ENCODE results near the gene DPEP1.

The DPEP1 gene

DNA sequence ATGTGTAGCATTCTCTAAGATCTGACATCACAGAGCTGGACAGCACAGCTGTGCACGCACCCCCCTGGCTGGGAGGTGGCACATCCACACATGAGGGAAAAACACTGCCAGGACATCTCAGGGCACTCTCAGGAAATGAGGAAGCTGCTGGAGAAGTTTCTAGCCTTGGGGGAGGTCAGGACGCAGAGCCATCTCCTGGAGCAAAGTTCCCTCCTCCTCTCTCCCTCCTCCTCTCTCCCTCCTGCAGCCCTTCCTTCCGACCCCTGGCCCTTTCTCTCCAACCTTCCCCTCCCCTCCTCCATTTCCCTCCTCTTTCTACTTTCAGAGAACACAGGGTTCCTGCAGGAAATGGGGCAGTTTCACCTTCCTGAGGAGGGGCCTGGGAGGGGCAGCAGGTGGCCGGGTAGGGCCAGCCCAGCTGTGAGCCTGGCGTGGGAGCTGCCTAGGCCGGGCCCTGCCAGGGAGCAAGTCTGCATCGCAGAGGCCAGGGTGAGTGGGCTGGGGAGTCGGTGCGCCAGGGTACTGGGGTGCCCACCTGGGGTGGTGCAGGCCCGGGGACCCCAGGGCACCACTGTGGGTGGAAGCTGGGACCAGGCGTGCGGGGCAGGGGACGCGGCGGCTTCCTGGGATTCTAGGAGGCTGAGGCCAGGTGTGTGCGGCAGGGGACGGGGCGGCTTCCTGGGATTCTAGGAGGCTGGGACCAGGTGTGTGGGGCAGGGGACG is at the start of gene DPEP1:
Gene DPEP1, plus strand, starts transcription at position 412 of the 723 bp plus-strand sequence. CDS start 16,769 bp downstream, outside the sequence.
- TF ChIP-seq, protein P1, sequence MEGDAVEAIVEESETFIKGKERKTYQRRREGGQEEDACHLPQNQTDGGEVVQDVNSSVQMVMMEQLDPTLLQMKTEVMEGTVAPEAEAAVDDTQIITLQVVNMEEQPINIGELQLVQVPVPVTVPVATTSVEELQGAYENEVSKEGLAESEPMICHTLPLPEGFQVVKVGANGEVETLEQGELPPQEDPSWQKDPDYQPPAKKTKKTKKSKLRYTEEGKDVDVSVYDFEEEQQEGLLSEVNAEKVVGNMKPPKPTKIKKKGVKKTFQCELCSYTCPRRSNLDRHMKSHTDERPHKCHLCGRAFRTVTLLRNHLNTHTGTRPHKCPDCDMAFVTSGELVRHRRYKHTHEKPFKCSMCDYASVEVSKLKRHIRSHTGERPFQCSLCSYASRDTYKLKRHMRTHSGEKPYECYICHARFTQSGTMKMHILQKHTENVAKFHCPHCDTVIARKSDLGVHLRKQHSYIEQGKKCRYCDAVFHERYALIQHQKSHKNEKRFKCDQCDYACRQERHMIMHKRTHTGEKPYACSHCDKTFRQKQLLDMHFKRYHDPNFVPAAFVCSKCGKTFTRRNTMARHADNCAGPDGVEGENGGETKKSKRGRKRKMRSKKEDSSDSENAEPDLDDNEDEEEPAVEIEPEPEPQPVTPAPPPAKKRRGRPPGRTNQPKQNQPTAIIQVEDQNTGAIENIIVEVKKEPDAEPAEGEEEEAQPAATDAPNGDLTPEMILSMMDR (IDR thresholded peaks at IDR 0.05; ENCODE audit: low read depth, low read length, missing control alignments) = no peak
- in situ Hi-C loops (cut with HindIII; ENCODE audit: low sequenced_read_pairs) = no loop called here
- no peak within 1 kb of the TSS for H3K4me3 ChIP-seq (ENCODE audit: low read depth, low read length)
- no peak for DNase-seq (ENCODE audit: low read depth)

DNA sequence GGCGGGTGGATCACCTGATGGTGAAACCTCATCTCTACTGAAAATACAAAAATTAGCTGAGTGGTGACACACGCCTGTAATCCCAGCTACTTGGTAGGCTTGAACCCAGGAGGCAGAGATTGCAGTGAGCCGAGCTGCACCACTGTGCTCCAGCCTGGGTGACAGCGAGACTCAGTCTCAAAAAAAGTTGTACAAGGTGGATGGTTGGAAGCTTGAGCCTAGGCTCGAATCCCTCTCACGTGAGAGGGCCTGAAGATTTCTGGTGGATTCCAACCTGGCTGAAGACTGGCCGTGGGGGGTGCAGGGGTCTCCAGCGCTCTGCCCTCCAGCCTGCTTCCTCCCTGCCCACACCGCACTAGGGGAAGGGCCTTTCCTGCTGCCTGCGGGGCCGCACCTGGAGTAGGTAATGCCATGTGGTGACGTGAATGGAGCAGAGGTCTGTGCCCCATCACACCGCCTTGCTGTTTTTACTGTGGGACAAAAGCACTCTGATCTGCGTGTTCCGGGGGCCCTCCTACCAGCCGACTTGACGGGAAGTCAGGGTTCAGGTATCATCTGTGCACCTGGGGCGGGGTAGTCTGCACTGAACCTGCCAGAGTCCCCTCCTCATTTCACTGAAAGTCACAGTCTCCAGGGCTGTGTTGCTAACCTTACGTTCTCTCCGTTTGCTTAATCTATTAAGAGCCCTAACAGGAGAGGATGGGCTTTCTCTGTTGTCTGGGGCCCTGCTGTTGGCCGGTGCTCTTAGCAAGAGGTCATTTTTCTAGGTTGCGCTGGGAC is 48.8 kb upstream of the DPEP1 start:
- TF ChIP-seq, protein P1 (IDR thresholded peaks at IDR 0.05; ENCODE audit: low read depth, low read length, missing control alignments) = no peak
- DNase-seq (ENCODE audit: low read depth) = no peak
- in situ Hi-C loops (cut with HindIII; ENCODE audit: low sequenced_read_pairs) = loop anchor here (5.0 kb wide), 1 partner anchor 123 kb away; the partner anchor contains the start of gene CDK10
- H3K4me3 ChIP-seq (ENCODE audit: low read depth, low read length) = no peak overlapping the region

DNA sequence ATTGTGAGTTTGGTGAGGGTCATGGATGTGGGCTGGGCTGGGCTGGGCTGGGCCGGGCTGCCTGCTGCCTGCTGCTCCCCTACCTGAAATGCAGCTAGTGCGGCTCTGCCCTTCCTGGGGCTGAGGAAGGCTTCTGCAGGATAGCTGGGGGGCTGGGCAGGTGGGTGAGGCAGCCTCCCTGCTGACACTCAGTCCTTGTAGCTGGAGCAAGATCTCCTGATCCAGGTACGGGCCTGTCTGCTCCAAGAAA is 48.3 kb upstream of the DPEP1 start:
- in situ Hi-C loops (cut with HindIII; ENCODE audit: low sequenced_read_pairs) = no loop called here
- no peak for DNase-seq (ENCODE audit: low read depth)
- H3K4me3 ChIP-seq (ENCODE audit: low read depth, low read length) = no peak overlapping the region
- TF ChIP-seq, protein P1 (IDR thresholded peaks at IDR 0.05; ENCODE audit: low read depth, low read length, missing control alignments) = no peak

DNA sequence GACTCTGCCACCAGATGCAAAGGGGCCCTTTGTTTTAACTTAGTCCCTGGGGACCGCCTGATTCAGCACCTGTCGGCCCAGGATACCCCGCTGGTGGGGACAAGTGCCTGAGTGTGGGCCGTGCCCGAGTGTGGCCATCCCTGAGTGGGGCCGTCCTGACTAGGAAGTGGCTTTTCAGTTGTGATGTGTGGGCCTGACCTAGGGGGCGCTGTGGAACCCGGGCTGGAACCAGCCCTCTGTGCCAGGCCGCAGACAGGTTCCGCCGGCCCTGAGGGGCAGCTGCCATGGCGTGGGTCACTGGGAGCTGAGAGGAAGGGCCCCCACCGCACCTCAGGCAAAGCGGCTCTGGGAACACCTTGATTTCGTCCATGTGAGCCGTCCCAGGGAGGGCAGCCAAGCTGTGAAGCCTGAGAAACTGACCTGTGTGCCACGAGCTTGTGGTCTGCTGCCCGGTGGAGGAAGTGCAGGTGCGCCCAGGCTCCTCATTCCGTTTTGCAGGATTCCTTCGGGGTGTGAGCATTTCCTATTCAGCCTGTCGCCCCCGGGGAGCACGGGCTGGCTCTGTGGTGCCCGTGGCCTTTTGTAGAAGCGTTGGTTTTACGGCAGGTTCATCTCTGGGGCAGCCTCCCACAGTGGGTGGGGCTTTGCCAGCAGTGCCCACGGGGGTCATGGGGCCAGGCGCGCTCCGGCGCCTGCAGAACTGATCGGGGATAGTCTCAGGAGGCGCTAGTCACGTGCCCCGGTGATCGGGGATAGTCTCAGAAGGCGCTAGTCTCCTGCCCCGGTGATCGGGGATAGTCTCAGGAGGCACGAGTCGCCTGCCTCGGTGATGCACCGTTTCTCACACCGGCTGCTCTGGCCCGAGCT is 47.7 kb upstream of the DPEP1 start:
- in situ Hi-C loops (cut with HindIII; ENCODE audit: low sequenced_read_pairs) = no loop called here
- no peak for DNase-seq (ENCODE audit: low read depth)
- peak overlapping the region; percentile 15 for H3K4me3 ChIP-seq (ENCODE audit: low read depth, low read length)
- TF ChIP-seq, protein P1 (IDR thresholded peaks at IDR 0.05; ENCODE audit: low read depth, low read length, missing control alignments) = peak; percentile 62

DNA sequence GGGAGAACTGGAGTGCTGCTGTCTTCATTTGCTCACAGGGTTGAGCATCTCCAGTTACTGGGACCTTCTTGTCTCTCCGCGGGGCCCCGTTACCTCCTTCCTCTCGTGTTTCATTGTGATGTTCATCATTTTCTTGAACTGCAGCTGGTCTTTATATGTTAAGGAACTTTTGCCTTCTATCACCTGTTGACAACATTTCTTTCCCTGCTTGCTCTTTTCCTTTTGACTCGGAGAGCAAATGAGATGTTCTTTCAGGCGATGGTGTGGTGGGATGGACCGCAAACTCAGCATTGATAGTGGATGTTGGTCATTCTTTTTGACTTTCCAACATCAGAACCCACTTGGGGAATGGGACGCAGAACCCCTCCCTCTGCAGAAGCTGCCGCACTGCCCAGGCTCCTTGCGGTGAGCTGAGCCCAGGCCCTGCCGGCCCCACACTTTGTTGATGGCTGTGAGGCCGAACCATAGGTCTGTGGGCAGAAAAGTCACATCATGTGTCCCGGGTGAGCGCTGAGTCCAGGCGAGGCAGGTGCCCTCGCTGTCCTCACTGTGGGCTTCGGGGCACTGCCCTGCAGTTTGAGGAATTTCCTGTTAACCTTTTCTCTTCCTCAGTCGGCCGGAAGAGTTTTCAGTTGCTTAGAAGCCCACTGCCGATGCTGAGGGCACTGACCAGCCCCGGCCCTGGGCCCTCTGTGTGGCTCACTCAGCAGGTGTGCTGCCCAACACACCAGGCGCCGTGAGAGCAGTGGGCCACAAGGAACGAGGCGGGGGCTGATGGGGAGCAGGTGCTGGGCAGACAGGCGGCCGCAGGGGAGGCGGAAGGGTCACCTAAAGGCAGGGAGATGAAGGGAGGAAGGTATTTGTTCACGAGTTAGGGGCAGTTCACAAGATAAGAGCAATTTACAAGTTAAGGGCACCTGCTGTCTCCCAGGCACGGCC is 45.5 kb upstream of the DPEP1 start:
- DNase-seq (ENCODE audit: low read depth) = no peak
- no peak overlapping the region for H3K4me3 ChIP-seq (ENCODE audit: low read depth, low read length)
- in situ Hi-C loops (cut with HindIII; ENCODE audit: low sequenced_read_pairs) = no loop called here
- TF ChIP-seq, protein P1 (IDR thresholded peaks at IDR 0.05; ENCODE audit: low read depth, low read length, missing control alignments) = no peak

Data from astrocyte of the cerebellum (primary cell).